Measurements from ENCODE around the gene KRTAP4-6. TPM values are rescaled to one million over a fixed set of nuclear protein-coding genes. Genes with fewer than 3 reads are reported as not detected.
A peak's percentile ranks its signal among the peaks of the same experiment; 100 is the strongest.
"Not testable (repeated sequence)": the region's sequence is repeated elsewhere in the genome, so short reads cannot be mapped to it uniquely, and the experiment has no call there.

KRTAP4-6 gene
- total RNA-seq, 1 donor from 2014 or later: not detected

GRCh38 chr17:41145261-41145660, 4.9 kb upstream of the KRTAP4-6 start:
- ATAC-seq: no peak

- ATAC-seq: no peak
Measured at GRCh38 chr17:41144846-41145245, 4.5 kb upstream of the KRTAP4-6 start.

- ATAC-seq: no peak
Measured at GRCh38 chr17:41141361-41141760, 1.0 kb upstream of the KRTAP4-6 start.

GRCh38 chr17:41139865-41140264, 479 bp downstream of the KRTAP4-6 start:
- ATAC-seq: not testable (repeated sequence)

- ATAC-seq: no peak
Measured at GRCh38 chr17:41133880-41134735, 6.2 kb downstream of the KRTAP4-6 start.

- ATAC-seq: peak; percentile 66
Measured at GRCh38 chr17:41131979-41132378, 8.4 kb downstream of the KRTAP4-6 start.

- no peak for ATAC-seq
Measured at GRCh38 chr17:41127371-41127770, 13.0 kb downstream of the KRTAP4-6 start.

- no peak for ATAC-seq
Measured at GRCh38 chr17:41126412-41126811, 13.9 kb downstream of the KRTAP4-6 start.

GRCh38 chr17:41125064-41125463, 15.3 kb downstream of the KRTAP4-6 start:
- no peak for ATAC-seq

GRCh38 chr17:41123991-41124371, 16.4 kb downstream of the KRTAP4-6 start, which contains the start of gene KRTAP4-12:
Gene KRTAP4-12, minus strand, starts transcription at chr17:41124182. Its CDS starts 60 bp downstream, at chr17:41124122.
- ATAC-seq: not testable (repeated sequence)

GRCh38 chr17:41123292-41123990, 16.9 kb downstream of the KRTAP4-6 start:
- not testable (repeated sequence) for ATAC-seq

GRCh38 chr17:41121742-41122141, 18.6 kb downstream of the KRTAP4-6 start:
- ATAC-seq: no peak

GRCh38 chr17:41119696-41120690, 20.4 kb downstream of the KRTAP4-6 start:
- ATAC-seq: not testable (repeated sequence)

GRCh38 chr17:41118721-41119120, 21.6 kb downstream of the KRTAP4-6 start:
- ATAC-seq: no peak

GRCh38 chr17:41117846-41118386, 22.4 kb downstream of the KRTAP4-6 start, which contains the start of gene KRTAP4-11:
Gene KRTAP4-11, minus strand, starts transcription at chr17:41118373. Its CDS starts 58 bp downstream, at chr17:41118315.
- not testable (repeated sequence) for ATAC-seq

- no peak for ATAC-seq
Measured at GRCh38 chr17:41116297-41116696, 24.0 kb downstream of the KRTAP4-6 start.

- no peak for ATAC-seq
Measured at GRCh38 chr17:41111151-41111885, 29.0 kb downstream of the KRTAP4-6 start.

- not testable (repeated sequence) for ATAC-seq
Measured at GRCh38 chr17:41108728-41109386, 31.5 kb downstream of the KRTAP4-6 start.

GRCh38 chr17:41107941-41108450, 32.3 kb downstream of the KRTAP4-6 start:
- no peak for ATAC-seq

- ATAC-seq: not testable (repeated sequence)
Measured at GRCh38 chr17:41105347-41105746, 35.0 kb downstream of the KRTAP4-6 start, which contains the start of gene KRTAP4-9. Gene KRTAP4-9, plus strand, starts transcription at chr17:41105389. Its CDS starts 0 bp downstream, at chr17:41105389.

Data from esophagus mucosa (tissue), 1 donor.